Naive thymus-derived CD4-positive, alpha-beta T cell (primary cell): Measurements from ENCODE around the gene DYSF. TPM values are rescaled to one million over a fixed set of nuclear protein-coding genes. Genes with fewer than 3 reads are reported as not detected.
"Not testable (repeated sequence)": the region's sequence is repeated elsewhere in the genome, so short reads cannot be mapped to it uniquely, and the experiment has no call there.

Experiments used
- ATAC-seq: fragments of 150-1000 bp; cut with Tn5 transposase; 2 replicates; pipeline ENCODE4 v1.10.0; 2021; ENCODE audit warnings: mild to moderate bottlenecking, moderate library complexity
- CTCF ChIA-PET: fragments of 350-600 bp; sonication (Branson Sonifier 250); formaldehyde crosslinking; loops from one replicate; lab custom pipeline; 2021; ENCODE audit warnings: antibody characterized with exemption; lab: Charles Lee
- POLR2A ChIA-PET: fragments of 350-600 bp; sonication (Branson Sonifier 250); formaldehyde crosslinking; loops from one replicate; lab custom pipeline; 2021; ENCODE audit warnings: antibody characterized with exemption, inconsistent platforms; lab: Charles Lee
- DNase-seq, 9 donors: peaks; one replicate each; pipeline versions ENCODE4 v3.0.0 to v3.0.0-alpha.2; 2020 to 2022; ENCODE audit warnings: mixed read lengths in 1 of 9
- H3K27ac ChIP-seq: one replicate; pipeline ENCODE4 v1.7.0; 2013; ENCODE audit warnings: mild to moderate bottlenecking, low read depth, low read length, moderate library complexity
- H3K27me3 ChIP-seq, 2 donors: one replicate each; pipeline ENCODE4 v1.7.0; 2013; ENCODE audit warnings: low read length in 2 of 2, mild to moderate bottlenecking in 2 of 2, moderate library complexity in 2 of 2; ENCODE audit not compliant: control insufficient read depth in 2 of 2, insufficient read depth in 2 of 2
- H3K36me3 ChIP-seq, 3 experiments: 1 replicate in 2 of 3; 2 replicates in 1 of 3; pipeline ENCODE4 v1.7.0; 2013; ENCODE audit warnings: low read length in 3 of 3, mild to moderate bottlenecking in 3 of 3, moderate library complexity in 1 of 3; ENCODE audit not compliant: insufficient read depth in 3 of 3, control insufficient read depth in 2 of 3
- H3K4me1 ChIP-seq, 2 donors: one replicate each; pipeline ENCODE4 v1.7.0; 2013; ENCODE audit warnings: low read length in 2 of 2, mild to moderate bottlenecking in 2 of 2, moderate library complexity in 1 of 2; ENCODE audit not compliant: control insufficient read depth in 2 of 2, insufficient read depth in 2 of 2
- H3K4me3 ChIP-seq: 2 replicates; pipeline ENCODE4 v1.7.0; 2013; ENCODE audit warnings: mild to moderate bottlenecking, low read length
- H3K9me3 ChIP-seq, 3 experiments: 1 replicate in 2 of 3; 2 replicates in 1 of 3; pipeline ENCODE4 v1.7.0; 2013; ENCODE audit warnings: low read length in 3 of 3; ENCODE audit not compliant: control insufficient read depth in 2 of 3
- H3K27ac Mint-ChIP-seq, 9 donors: one replicate each; pipeline ENCODE4 v1.8.0; 2020 to 2022; ENCODE audit warnings: mixed read lengths in 9 of 9, mild to moderate bottlenecking in 8 of 9, moderate library complexity in 5 of 9, inconsistent platforms in 2 of 9
- H3K27me3 Mint-ChIP-seq, 5 donors: one replicate each; pipeline ENCODE4 v1.8.0; 2021 to 2022; ENCODE audit warnings: mixed read lengths in 5 of 5, mild to moderate bottlenecking in 1 of 5
- H3K36me3 Mint-ChIP-seq, 5 donors: one replicate each; pipeline ENCODE4 v1.8.0; 2020 to 2022; ENCODE audit warnings: mixed read lengths in 5 of 5, mild to moderate bottlenecking in 3 of 5, inconsistent platforms in 1 of 5
- H3K4me1 Mint-ChIP-seq, 7 donors: one replicate each; pipeline ENCODE4 v1.8.0; 2020 to 2022; ENCODE audit warnings: mixed read lengths in 7 of 7, mild to moderate bottlenecking in 3 of 7, inconsistent platforms in 1 of 7
- H3K4me3 Mint-ChIP-seq, 10 donors: one replicate each; pipeline ENCODE4 v1.8.0; 2020 to 2022; ENCODE audit warnings: mild to moderate bottlenecking in 10 of 10, mixed read lengths in 10 of 10, moderate library complexity in 6 of 10, inconsistent platforms in 2 of 10
- H3K9me3 Mint-ChIP-seq, 11 donors: one replicate each; pipeline ENCODE4 v1.8.0; 2020 to 2022; ENCODE audit warnings: mixed read lengths in 11 of 11, mild to moderate bottlenecking in 4 of 11, inconsistent platforms in 1 of 11, moderate library complexity in 1 of 11
- intact Hi-C, 2 donors: fragments of 100-400 bp; cut with micrococcal nuclease; formaldehyde crosslinking; loops; one replicate each; pipeline ENCODE4 v1.15.1; 2023
- polyA plus RNA-seq, 2 donors: library from polyadenylated mRNA; unstranded; fragments of 300-500 nt; fragmentation: Illumina TruSeq; gene quantifications; one replicate each; pipeline ENCODE4 v1.2.3, GENCODE V29; 2021
- total RNA-seq, 6 experiments: library from RNA in 5 of 6; stranded (reverse) in 5 of 6; gene quantifications; 1 replicate in 5 of 6; 2 replicates in 1 of 6; pipeline ENCODE4 v1.2.3 and lab custom pipeline; 2021 to 2026

DYSF gene
- total and polyA plus RNA-seq, 7 experiments from 2014 or later, result 0.14 to 28.2 (median 0.32) TPM; not detected in 2

DNA sequence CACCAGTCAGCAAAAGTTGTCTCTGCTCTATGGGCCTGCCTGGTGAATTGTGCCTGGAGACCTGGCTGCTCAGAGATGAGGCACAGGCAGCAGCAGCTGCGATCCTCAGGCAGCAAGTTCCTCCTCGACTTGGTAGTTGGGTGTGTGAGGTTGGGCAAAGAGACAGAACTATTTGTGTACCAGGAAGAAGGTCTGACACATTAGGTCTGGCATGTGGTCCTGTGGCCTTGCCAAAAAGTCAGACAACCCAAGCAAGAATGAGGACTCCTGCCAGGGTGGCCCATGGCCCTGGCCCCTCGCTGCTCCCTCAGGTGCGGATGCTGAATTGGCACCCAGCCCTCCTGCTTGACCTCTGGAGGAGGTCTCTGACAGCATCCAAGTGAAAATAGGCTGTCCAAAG lies 192.7 kb downstream of the DYSF start:
- H3K27ac ChIP-seq, result no peak overlapping the region
- ChIA-PET POLR2A (no interaction called here), CTCF (no interaction called here)
- intact Hi-C loops, result no loop called here
- no peaks in the 10 kb centered on the region for H3K27me3 ChIP-seq
- no peaks in the 10 kb centered on the region for H3K9me3 ChIP-seq
- H3K4me1 ChIP-seq, result no peaks in the 10 kb centered on the region
- Mint-ChIP-seq H3K4me1 (no peaks in the 10 kb centered on the region), H3K36me3 (no peaks in the 10 kb centered on the region), H3K9me3 (peaks cover 0 to 10% (median 0%) of the 10 kb centered on the region in 11 donors), H3K27me3 (peaks cover 11 to 45% (median 41%) of the 10 kb centered on the region in 5 donors), H3K4me3 (no peak overlapping the region), H3K27ac (no peak overlapping the region)
- H3K36me3 ChIP-seq, result no peaks in the 10 kb centered on the region
- H3K4me3 ChIP-seq, result no peak overlapping the region
- no peak for DNase-seq
- no peak for ATAC-seq

DNA sequence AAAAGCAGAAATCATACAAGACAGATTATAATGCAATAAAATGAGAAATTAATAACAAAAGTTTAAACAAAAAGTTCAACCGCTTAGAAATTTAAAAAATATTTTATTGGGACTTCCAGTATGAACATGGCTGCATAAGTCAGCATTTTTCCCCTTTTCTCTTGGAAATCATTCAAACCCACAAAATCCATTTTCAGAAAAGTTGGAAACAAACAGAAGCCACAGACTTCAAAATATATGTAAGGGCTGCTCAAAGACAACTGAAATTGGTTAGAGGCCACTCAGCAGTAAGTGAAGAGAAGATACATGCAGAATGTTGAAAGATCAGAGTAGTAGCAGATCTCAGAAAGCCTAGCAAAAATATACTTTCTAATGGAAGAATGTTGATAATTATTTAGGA lies 194.0 kb downstream of the DYSF start:
- H3K36me3 ChIP-seq, result no peaks in the 10 kb centered on the region
- no peaks in the 10 kb centered on the region for H3K9me3 ChIP-seq
- Mint-ChIP-seq H3K4me1 (no peaks in the 10 kb centered on the region), H3K27ac (no peak overlapping the region), H3K36me3 (no peaks in the 10 kb centered on the region), H3K4me3 (no peak overlapping the region), H3K27me3 (peaks cover 11 to 44% (median 35%) of the 10 kb centered on the region in 5 donors), H3K9me3 (peaks cover 0 to 10% (median 0%) of the 10 kb centered on the region in 11 donors)
- ATAC-seq (no peak), DNase-seq (no peak)
- no peak overlapping the region for H3K4me3 ChIP-seq
- intact Hi-C loops, result no loop called here
- CTCF ChIA-PET, result no interaction called here
- POLR2A ChIA-PET, result no interaction called here
- no peaks in the 10 kb centered on the region for H3K4me1 ChIP-seq
- no peaks in the 10 kb centered on the region for H3K27me3 ChIP-seq
- H3K27ac ChIP-seq, result no peak overlapping the region

DNA sequence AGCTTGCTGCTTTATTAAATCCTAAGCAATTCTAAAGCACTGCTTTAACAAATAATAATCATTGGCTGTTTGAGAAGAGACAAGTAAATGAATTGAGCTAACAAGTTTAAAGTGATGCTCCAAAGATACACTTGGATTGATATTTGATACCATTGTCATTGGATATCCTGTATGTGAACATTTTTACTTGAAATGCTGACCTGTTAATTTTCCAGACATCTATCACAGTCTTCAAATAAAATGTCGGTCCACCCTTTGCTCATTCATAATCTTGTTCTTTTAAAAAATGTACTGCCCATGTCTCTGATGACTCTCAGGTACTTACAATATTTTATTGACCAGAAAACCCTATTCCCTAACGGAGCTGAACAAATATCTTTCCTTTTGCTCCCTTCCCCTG lies 202.1 kb downstream of the DYSF start:
- POLR2A ChIA-PET, result no interaction called here
- no peak overlapping the region for H3K4me3 Mint-ChIP-seq
- H3K4me1 ChIP-seq, result no peaks in the 10 kb centered on the region
- intact Hi-C loops, result no loop called here
- H3K27me3 ChIP-seq, result no peaks in the 10 kb centered on the region
- peaks cover 0 to 11% (median 5%) of the 10 kb centered on the region in 5 donors for H3K27me3 Mint-ChIP-seq
- H3K36me3 ChIP-seq, result no peaks in the 10 kb centered on the region
- peaks cover 0 to 7% (median 0%) of the 10 kb centered on the region in 3 experiments for H3K9me3 ChIP-seq
- no peak overlapping the region for H3K4me3 ChIP-seq
- no peak overlapping the region for H3K27ac ChIP-seq
- peaks cover 0 to 10% (median 4%) of the 10 kb centered on the region in 5 donors for H3K36me3 Mint-ChIP-seq
- CTCF ChIA-PET, result no interaction called here
- peaks cover 12 to 36% (median 17%) of the 10 kb centered on the region in 11 donors for H3K9me3 Mint-ChIP-seq
- no peaks in the 10 kb centered on the region for H3K4me1 Mint-ChIP-seq
- H3K27ac Mint-ChIP-seq, result no peak overlapping the region
- no peak for DNase-seq
- ATAC-seq, result no peak

DNA sequence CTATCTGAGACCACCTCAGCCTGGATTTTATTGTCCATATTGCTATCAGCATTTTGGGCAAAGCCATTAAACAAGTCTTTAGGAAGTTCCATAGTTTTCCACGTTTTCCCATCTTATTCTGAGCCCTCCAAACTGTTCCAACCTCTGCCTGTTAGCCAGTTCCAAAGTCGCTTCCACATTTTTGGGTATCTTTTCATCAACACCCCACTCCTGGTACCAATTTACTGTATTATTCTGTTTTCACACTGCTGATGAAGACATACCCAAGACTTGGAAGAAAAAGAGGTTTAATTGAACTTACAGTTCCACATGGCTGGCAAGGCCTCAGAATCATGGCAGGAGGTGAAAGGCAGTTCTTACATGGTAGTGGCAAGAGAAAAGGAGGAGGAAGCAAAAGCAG lies 204.9 kb downstream of the DYSF start:
- H3K36me3 Mint-ChIP-seq, ATAC-seq, H3K4me3 ChIP-seq, H3K27ac Mint-ChIP-seq, DNase-seq, H3K27ac ChIP-seq, H3K9me3 ChIP-seq, H3K4me3 Mint-ChIP-seq, H3K4me1 Mint-ChIP-seq, H3K36me3 ChIP-seq, H3K4me1 ChIP-seq, H3K27me3 ChIP-seq, H3K27me3 Mint-ChIP-seq, intact Hi-C loops, POLR2A ChIA-PET, CTCF ChIA-PET: not testable (repeated sequence)
- H3K9me3 Mint-ChIP-seq, result peaks cover 8 to 33% (median 17%) of the 10 kb centered on the region in 11 donors

DNA sequence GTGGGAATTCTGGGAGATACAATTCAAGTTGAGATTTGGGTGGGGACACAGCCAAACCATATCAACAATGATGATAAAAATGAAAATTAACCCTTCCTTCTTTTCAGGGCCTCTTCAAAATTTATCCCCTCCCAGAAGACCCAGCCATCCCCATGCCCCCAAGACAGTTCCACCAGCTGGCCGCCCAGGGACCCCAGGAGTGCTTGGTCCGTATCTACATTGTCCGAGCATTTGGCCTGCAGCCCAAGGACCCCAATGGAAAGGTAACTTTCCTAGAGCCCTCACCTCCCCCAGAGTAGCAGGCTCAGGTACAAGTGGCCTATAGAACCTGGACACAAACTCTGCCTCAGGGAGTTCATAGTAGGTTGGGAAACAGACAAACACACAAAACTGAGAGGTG lies 205.4 kb downstream of the DYSF start:
- H3K9me3 ChIP-seq, result peaks cover 0 to 7% (median 0%) of the 10 kb centered on the region in 3 experiments
- no peaks in the 10 kb centered on the region for H3K4me1 Mint-ChIP-seq
- H3K27ac Mint-ChIP-seq, result no peak overlapping the region
- H3K27me3 Mint-ChIP-seq, result peaks cover 0 to 7% (median 4%) of the 10 kb centered on the region in 5 donors
- POLR2A ChIA-PET, result no interaction called here
- no peak overlapping the region for H3K4me3 Mint-ChIP-seq
- peaks cover 8 to 33% (median 17%) of the 10 kb centered on the region in 11 donors for H3K9me3 Mint-ChIP-seq
- intact Hi-C loops, result no loop called here
- H3K27ac ChIP-seq, result no peak overlapping the region
- H3K4me3 ChIP-seq, result no peak overlapping the region
- DNase-seq (no peak), ATAC-seq (no peak)
- H3K27me3 ChIP-seq, result no peaks in the 10 kb centered on the region
- CTCF ChIA-PET, result no interaction called here
- peaks cover 0 to 10% (median 4%) of the 10 kb centered on the region in 5 donors for H3K36me3 Mint-ChIP-seq
- no peaks in the 10 kb centered on the region for H3K4me1 ChIP-seq
- no peaks in the 10 kb centered on the region for H3K36me3 ChIP-seq

DNA sequence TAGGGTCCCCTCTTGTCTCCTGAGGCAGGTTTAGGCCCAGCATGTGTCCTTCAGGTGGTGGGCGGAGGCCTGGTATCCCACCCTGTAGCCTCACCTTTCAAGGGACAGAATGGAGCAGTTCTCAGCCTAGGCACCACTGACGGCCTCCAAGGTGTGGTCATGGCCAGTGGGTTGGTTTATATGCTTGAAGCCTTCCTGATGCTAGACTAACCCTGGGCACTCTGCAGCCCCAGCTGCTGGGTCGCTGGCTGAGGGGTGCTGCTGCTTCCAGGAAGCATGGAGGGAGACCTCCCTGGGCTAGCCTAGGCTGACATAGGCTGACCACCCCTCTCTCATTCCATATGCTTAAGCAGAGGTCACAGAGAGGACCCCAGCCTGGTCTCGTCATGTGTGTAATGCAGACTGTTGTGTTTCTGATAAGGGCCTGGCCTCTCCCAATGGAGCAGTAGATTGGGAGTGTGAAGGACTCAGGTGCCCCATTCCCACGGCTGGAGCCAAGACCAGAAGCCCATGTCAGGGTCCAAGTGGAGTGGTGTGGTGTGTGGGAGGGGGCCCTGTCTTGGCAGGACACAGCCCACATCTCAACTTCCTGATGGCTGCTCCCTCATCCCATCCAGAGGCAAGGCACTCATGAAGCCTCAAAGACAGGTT lies 206.6 kb downstream of the DYSF start:
- peaks cover 0 to 10% (median 4%) of the 10 kb centered on the region in 5 donors for H3K36me3 Mint-ChIP-seq
- DNase-seq (no peak), ATAC-seq (no peak)
- Histone ChIP-seq H3K27ac (no peak overlapping the region), H3K4me1 (no peaks in the 10 kb centered on the region), H3K4me3 (no peak overlapping the region), H3K27me3 (no peaks in the 10 kb centered on the region), H3K9me3 (peaks cover 0 to 7% (median 0%) of the 10 kb centered on the region in 3 experiments), H3K36me3 (no peaks in the 10 kb centered on the region)
- POLR2A ChIA-PET, result no interaction called here
- CTCF ChIA-PET, result no interaction called here
- no peak overlapping the region for H3K4me3 Mint-ChIP-seq
- no peaks in the 10 kb centered on the region for H3K4me1 Mint-ChIP-seq
- H3K9me3 Mint-ChIP-seq, result peaks cover 8 to 33% (median 17%) of the 10 kb centered on the region in 11 donors
- intact Hi-C loops, result no loop called here
- H3K27me3 Mint-ChIP-seq, result peaks cover 0 to 7% (median 4%) of the 10 kb centered on the region in 5 donors
- no peak overlapping the region for H3K27ac Mint-ChIP-seq

DNA sequence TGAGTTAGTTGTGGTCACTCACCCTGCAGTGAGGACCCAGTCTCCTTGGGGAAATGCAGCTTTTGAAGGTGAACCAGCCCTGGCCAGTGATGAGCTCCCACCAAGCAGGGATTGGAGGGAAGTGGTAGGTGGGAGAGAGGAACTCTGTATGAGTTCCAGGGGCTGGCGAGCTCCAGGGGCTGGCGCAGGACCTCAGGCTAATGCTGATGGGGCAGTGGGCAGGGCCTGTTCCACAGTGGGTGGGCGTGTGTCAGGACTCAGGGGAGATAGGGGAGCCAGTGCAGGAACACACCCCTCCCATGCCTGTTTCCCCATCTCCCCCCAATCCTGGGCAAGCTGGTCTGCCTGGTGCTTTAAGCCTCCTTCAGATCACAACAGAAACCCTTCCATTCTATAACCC lies 208.4 kb downstream of the DYSF start:
- Mint-ChIP-seq H3K9me3 (peaks cover 8 to 25% (median 15%) of the 10 kb centered on the region in 11 donors), H3K27ac (no peak overlapping the region), H3K4me1 (no peaks in the 10 kb centered on the region), H3K4me3 (no peak overlapping the region), H3K36me3 (peaks cover 0 to 10% (median 4%) of the 10 kb centered on the region in 5 donors), H3K27me3 (peaks cover 0 to 4% (median 0%) of the 10 kb centered on the region in 5 donors)
- DNase-seq (no peak), ATAC-seq (no peak)
- CTCF ChIA-PET, result no interaction called here
- POLR2A ChIA-PET, result no interaction called here
- Histone ChIP-seq H3K4me3 (no peak overlapping the region), H3K27me3 (no peaks in the 10 kb centered on the region), H3K9me3 (peaks cover 0 to 7% (median 0%) of the 10 kb centered on the region in 3 experiments), H3K36me3 (no peaks in the 10 kb centered on the region), H3K27ac (no peak overlapping the region), H3K4me1 (no peaks in the 10 kb centered on the region)
- intact Hi-C loops, result no loop called here
